ENCODE results near the gene UCHL3. TPM values are rescaled to one million over a fixed set of nuclear protein-coding genes. Genes with fewer than 3 reads are reported as not detected.

Gene UCHL3
- total and polyA plus RNA-seq, 9 of the 15 experiments (the other 6 are each of a cell fraction or from before 2014, with no cell fraction given) = 42.2 to 112 (median 85.4) TPM

- no TSS peak for BruUV-seq (replicated peaks)
- no peak overlapping the region for H3K4me2 ChIP-seq (ENCODE audit: insufficient read depth, low read length)
- no peak overlapping the region for H2AFZ ChIP-seq (ENCODE audit: low read depth, low read length)
- intact Hi-C loops (cut with micrococcal nuclease) (no loop called here), in situ Hi-C loops (cut with MboI) (no loop called here)
- ATAC-seq (no peak), FAIRE-seq (no peak), DNase-seq (ENCODE audit: extremely low read depth in 1 of 4, low spot score in 3 of 4) (no peak)
- no peaks in the 10 kb centered on the region for H3K79me2 ChIP-seq (ENCODE audit: control insufficient read depth, insufficient read depth, low read length)
- no peaks in the 10 kb centered on the region for H3K9me1 ChIP-seq (ENCODE audit: control insufficient read depth, insufficient read depth, low read length)
- H3K27me3 ChIP-seq (ENCODE audit: control insufficient read depth in 2 of 2, insufficient read depth in 2 of 2, low read length in 2 of 2) = no peaks in the 10 kb centered on the region
- no peak overlapping the region for H3K4me3 ChIP-seq
- ChIA-PET CTCF (ENCODE audit: low intra/inter-chr PET ratio) (no interaction called here), POLR2A (no interaction called here)
- no peak overlapping the region for H3K27ac ChIP-seq (ENCODE audit: extremely low read depth, low read depth, low read length)
- H3K4me1 ChIP-seq (replicated peaks in 1 of 2; ENCODE audit: control insufficient read depth in 2 of 2, insufficient read depth in 2 of 2, low read length in 2 of 2) = no peaks in the 10 kb centered on the region
- H3K9me3 ChIP-seq (replicated peaks; ENCODE audit: control insufficient read depth, insufficient read depth, low read depth, low read length) = no peaks in the 10 kb centered on the region
- H4K20me1 ChIP-seq (replicated peaks; ENCODE audit: control insufficient read depth, insufficient read depth, low read length) = no peaks in the 10 kb centered on the region
- no peaks in the 10 kb centered on the region for H3K36me3 ChIP-seq (ENCODE audit: control insufficient read depth, insufficient read depth, low read length)
- H3K9ac ChIP-seq (ENCODE audit: insufficient read depth in 1 of 2, low read depth in 2 of 2, low read length in 2 of 2) = no peak overlapping the region
- TF ChIP-seq, protein P1, sequence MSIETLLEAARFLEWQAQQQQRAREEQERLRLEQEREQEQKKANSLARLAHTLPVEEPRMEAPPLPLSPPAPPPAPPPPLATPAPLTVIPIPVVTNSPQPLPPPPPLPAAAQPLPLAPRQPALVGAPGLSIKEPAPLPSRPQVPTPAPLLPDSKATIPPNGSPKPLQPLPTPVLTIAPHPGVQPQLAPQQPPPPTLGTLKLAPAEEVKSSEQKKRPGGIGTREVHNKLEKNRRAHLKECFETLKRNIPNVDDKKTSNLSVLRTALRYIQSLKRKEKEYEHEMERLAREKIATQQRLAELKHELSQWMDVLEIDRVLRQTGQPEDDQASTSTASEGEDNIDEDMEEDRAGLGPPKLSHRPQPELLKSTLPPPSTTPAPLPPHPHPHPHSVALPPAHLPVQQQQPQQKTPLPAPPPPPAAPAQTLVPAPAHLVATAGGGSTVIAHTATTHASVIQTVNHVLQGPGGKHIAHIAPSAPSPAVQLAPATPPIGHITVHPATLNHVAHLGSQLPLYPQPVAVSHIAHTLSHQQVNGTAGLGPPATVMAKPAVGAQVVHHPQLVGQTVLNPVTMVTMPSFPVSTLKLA (conservative IDR thresholded peaks at IDR 0.05) = no peak
- no peak for TF ChIP-seq LCOR (CRISPR knock-in tag; IDR thresholded peaks at IDR 0.05)
- TF ChIP-seq TCF7L2 (IDR thresholded peaks at IDR 0.05; ENCODE audit: low read depth, low read length) = no peak
- no peak for TF ChIP-seq HCFC1 (IDR thresholded peaks at IDR 0.05; ENCODE audit: low read depth, low read length)
- no peak for TF ChIP-seq SMARCC2 (IDR thresholded peaks at IDR 0.05; ENCODE audit: low read depth)
- no peak for TF ChIP-seq PHF21A (IDR thresholded peaks at IDR 0.05; ENCODE audit: borderline replicate concordance, low read depth)
- TF ChIP-seq SREBF2 (CRISPR knock-in tag; IDR thresholded peaks at IDR 0.05) = no peak
- TF ChIP-seq SRSF1 (IDR thresholded peaks at IDR 0.05; ENCODE audit: low read depth, low read length) = no peak
- TF ChIP-seq DDX20 (tag; IDR thresholded peaks at IDR 0.05; ENCODE audit: low read depth) = no peak
- TF ChIP-seq, protein P2, sequence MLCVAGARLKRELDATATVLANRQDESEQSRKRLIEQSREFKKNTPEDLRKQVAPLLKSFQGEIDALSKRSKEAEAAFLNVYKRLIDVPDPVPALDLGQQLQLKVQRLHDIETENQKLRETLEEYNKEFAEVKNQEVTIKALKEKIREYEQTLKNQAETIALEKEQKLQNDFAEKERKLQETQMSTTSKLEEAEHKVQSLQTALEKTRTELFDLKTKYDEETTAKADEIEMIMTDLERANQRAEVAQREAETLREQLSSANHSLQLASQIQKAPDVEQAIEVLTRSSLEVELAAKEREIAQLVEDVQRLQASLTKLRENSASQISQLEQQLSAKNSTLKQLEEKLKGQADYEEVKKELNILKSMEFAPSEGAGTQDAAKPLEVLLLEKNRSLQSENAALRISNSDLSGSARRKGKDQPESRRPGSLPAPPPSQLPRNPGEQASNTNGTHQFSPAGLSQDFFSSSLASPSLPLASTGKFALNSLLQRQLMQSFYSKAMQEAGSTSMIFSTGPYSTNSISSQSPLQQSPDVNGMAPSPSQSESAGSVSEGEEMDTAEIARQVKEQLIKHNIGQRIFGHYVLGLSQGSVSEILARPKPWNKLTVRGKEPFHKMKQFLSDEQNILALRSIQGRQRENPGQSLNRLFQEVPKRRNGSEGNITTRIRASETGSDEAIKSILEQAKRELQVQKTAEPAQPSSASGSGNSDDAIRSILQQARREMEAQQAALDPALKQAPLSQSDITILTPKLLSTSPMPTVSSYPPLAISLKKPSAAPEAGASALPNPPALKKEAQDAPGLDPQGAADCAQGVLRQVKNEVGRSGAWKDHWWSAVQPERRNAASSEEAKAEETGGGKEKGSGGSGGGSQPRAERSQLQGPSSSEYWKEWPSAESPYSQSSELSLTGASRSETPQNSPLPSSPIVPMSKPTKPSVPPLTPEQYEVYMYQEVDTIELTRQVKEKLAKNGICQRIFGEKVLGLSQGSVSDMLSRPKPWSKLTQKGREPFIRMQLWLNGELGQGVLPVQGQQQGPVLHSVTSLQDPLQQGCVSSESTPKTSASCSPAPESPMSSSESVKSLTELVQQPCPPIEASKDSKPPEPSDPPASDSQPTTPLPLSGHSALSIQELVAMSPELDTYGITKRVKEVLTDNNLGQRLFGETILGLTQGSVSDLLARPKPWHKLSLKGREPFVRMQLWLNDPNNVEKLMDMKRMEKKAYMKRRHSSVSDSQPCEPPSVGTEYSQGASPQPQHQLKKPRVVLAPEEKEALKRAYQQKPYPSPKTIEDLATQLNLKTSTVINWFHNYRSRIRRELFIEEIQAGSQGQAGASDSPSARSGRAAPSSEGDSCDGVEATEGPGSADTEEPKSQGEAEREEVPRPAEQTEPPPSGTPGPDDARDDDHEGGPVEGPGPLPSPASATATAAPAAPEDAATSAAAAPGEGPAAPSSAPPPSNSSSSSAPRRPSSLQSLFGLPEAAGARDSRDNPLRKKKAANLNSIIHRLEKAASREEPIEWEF (CRISPR knock-in tag; IDR thresholded peaks at IDR 0.05) = no peak
- no peak for TF ChIP-seq USF2 (CRISPR knock-in tag; IDR thresholded peaks at IDR 0.05)
- no peak for TF ChIP-seq ZNF695 (CRISPR knock-in tag; IDR thresholded peaks at IDR 0.05)
- TF ChIP-seq TAF9B (IDR thresholded peaks at IDR 0.05; ENCODE audit: partially characterized antibody) = no peak
- TF ChIP-seq ELF4 (CRISPR knock-in tag; IDR thresholded peaks at IDR 0.05) = no peak
- TF ChIP-seq ATF4 (CRISPR knock-in tag; IDR thresholded peaks at IDR 0.05) = no peak
These were observed 60.9 kb downstream of the UCHL3 start for GRCh38 chr13:75610466-75610865.

Measured in K562 (cell line).